ENCODE measurements around the gene ELF2. TPM values are rescaled to one million over a fixed set of nuclear protein-coding genes. Genes with fewer than 3 reads are reported as not detected.
"Not testable (repeated sequence)": the region's sequence is repeated elsewhere in the genome, so short reads cannot be mapped to it uniquely, and the experiment has no call there.

The ELF2 gene
- total RNA-seq, 4 donors from 2014 or later, result 58.1 to 76.6 (median 65.0) TPM

GRCh38 chr4:139219450-139220055, 42.5 kb upstream of the ELF2 start:
- no peak overlapping the region for H3K4me3 ChIP-seq (replicated peaks in 1 of 3)
- H3K27ac ChIP-seq, result no peak overlapping the region
- H3K9me3 ChIP-seq, result no peaks in the 10 kb centered on the region
- no peaks in the 10 kb centered on the region for H3K4me1 ChIP-seq
- WGBS, 2 donors, result 87% methylated on average over 4 of the region's 4 CpGs
- H3K36me3 ChIP-seq, result no peaks in the 10 kb centered on the region
- DNase-seq, result no peak
- intact Hi-C loops (cut with DNase I), result no loop called here
- TF ChIP-seq POLR2A (IDR thresholded peaks at IDR 0.05) (no peak), CTCF (IDR thresholded peaks at IDR 0.05) (no peak)
- no peaks in the 10 kb centered on the region for H3K27me3 ChIP-seq

- Histone ChIP-seq H3K36me3 (no peaks in the 10 kb centered on the region), H3K27me3 (no peaks in the 10 kb centered on the region), H3K4me3 (replicated peaks in 1 of 3) (no peak overlapping the region), H3K9me3 (no peaks in the 10 kb centered on the region), H3K27ac (no peak overlapping the region), H3K4me1 (no peaks in the 10 kb centered on the region)
- DNase-seq, result no peak
- intact Hi-C loops (cut with DNase I), result no loop called here
- TF ChIP-seq CTCF (IDR thresholded peaks at IDR 0.05), result no peak
- no peak for TF ChIP-seq POLR2A (IDR thresholded peaks at IDR 0.05)
- WGBS, 2 donors, result 59 to 71% methylated on average over 7 of the region's 7 CpGs
Observed at GRCh38 chr4:139214039-139214534, 37.1 kb upstream of the ELF2 start.

- intact Hi-C loops (cut with DNase I); H3K9me3 ChIP-seq; H3K4me3 ChIP-seq (replicated peaks in 1 of 3); DNase-seq; H3K27me3 ChIP-seq; H3K27ac ChIP-seq; H3K36me3 ChIP-seq; H3K4me1 ChIP-seq: not testable (repeated sequence)
- 92 to 94% methylated on average over 10 of the region's 10 CpGs for WGBS, 2 donors
Observed at GRCh38 chr4:139213633-139214032, 36.6 kb upstream of the ELF2 start.

GRCh38 chr4:139212900-139213299, 35.9 kb upstream of the ELF2 start:
- H3K4me3 ChIP-seq (replicated peaks in 1 of 3), result no peak overlapping the region
- no peak for DNase-seq
- no peaks in the 10 kb centered on the region for H3K9me3 ChIP-seq
- intact Hi-C loops (cut with DNase I), result no loop called here
- no peaks in the 10 kb centered on the region for H3K27me3 ChIP-seq
- no peak overlapping the region for H3K27ac ChIP-seq
- no peak for TF ChIP-seq CTCF (IDR thresholded peaks at IDR 0.05)
- no peak for TF ChIP-seq POLR2A (IDR thresholded peaks at IDR 0.05)
- no peaks in the 10 kb centered on the region for H3K4me1 ChIP-seq
- WGBS, 2 donors, result 92 to 93% methylated on average over 3 of the region's 3 CpGs
- no peaks in the 10 kb centered on the region for H3K36me3 ChIP-seq

- no peak for DNase-seq
- no peaks in the 10 kb centered on the region for H3K4me1 ChIP-seq
- WGBS, 2 donors, result 88 to 93% methylated on average over 1 of the region's 1 CpG
- no peak overlapping the region for H3K27ac ChIP-seq
- no peak for TF ChIP-seq POLR2A (IDR thresholded peaks at IDR 0.05)
- TF ChIP-seq CTCF (IDR thresholded peaks at IDR 0.05), result no peak
- no peaks in the 10 kb centered on the region for H3K9me3 ChIP-seq
- H3K27me3 ChIP-seq, result no peaks in the 10 kb centered on the region
- H3K36me3 ChIP-seq, result no peaks in the 10 kb centered on the region
- intact Hi-C loops (cut with DNase I), result no loop called here
- H3K4me3 ChIP-seq (replicated peaks in 1 of 3), result no peak overlapping the region
Observed at GRCh38 chr4:139210486-139210885, 33.5 kb upstream of the ELF2 start.

Measured in thyroid gland (tissue), 4 donors.